CD4-positive, alpha-beta memory T cell (primary cell): Measurements from ENCODE around the gene AFAP1. TPM values are rescaled to one million over a fixed set of nuclear protein-coding genes. Genes with fewer than 3 reads are reported as not detected.

Experiments
- CTCF ChIA-PET: fragments of 350-600 bp; sonication (Branson Sonifier 250); formaldehyde crosslinking; loops from one replicate; lab custom pipeline; 2021; ENCODE audit warnings: inconsistent platforms; ENCODE audit not compliant: partially characterized antibody; lab: Charles Lee
- POLR2A ChIA-PET: fragments of 350-600 bp; sonication (Branson Sonifier 250); formaldehyde crosslinking; loops from one replicate; lab custom pipeline; 2021; ENCODE audit not compliant: partially characterized antibody; lab: Charles Lee
- DNase-seq, 5 donors: peaks; one replicate each; pipeline versions ENCODE4 v3.0.0 to v3.0.0-alpha.2; 2020 to 2022; ENCODE audit warnings: mixed read lengths in 1 of 5
- H3K27ac ChIP-seq: one replicate; pipeline ENCODE4 v1.7.0; 2013; ENCODE audit warnings: low read depth, low read length
- H3K27me3 ChIP-seq: 2 replicates; pipeline ENCODE4 v1.7.0; 2013; ENCODE audit warnings: mild to moderate bottlenecking, low read length, moderate library complexity; ENCODE audit not compliant: insufficient read depth
- H3K36me3 ChIP-seq: 2 replicates; pipeline ENCODE4 v1.7.0; 2013; ENCODE audit warnings: mild to moderate bottlenecking, low read length, moderate library complexity; ENCODE audit not compliant: insufficient read depth
- H3K4me1 ChIP-seq: 2 replicates; pipeline ENCODE4 v1.7.0; 2013; ENCODE audit warnings: mild to moderate bottlenecking, low read length, moderate library complexity; ENCODE audit not compliant: insufficient read depth
- H3K4me3 ChIP-seq, 2 donors: one replicate each; pipeline ENCODE4 v1.7.0; 2013; ENCODE audit warnings: low read length in 2 of 2, mild to moderate bottlenecking in 1 of 2
- H3K9me3 ChIP-seq, 2 donors: one replicate each; pipeline ENCODE4 v1.7.0; 2013; ENCODE audit warnings: low read length in 2 of 2, control low read depth in 1 of 2; ENCODE audit not compliant: control insufficient read depth in 1 of 2
- H3K27ac Mint-ChIP-seq, 7 donors: one replicate each; pipeline ENCODE4 v1.8.0; 2020 to 2021; ENCODE audit warnings: mixed read lengths in 7 of 7, mild to moderate bottlenecking in 6 of 7, inconsistent platforms in 3 of 7, moderate library complexity in 3 of 7
- H3K27me3 Mint-ChIP-seq, 2 donors: one replicate each; pipeline ENCODE4 v1.8.0; 2020 to 2021; ENCODE audit warnings: mixed read lengths in 2 of 2
- H3K36me3 Mint-ChIP-seq, 2 donors: one replicate each; pipeline ENCODE4 v1.8.0; 2020 to 2021; ENCODE audit warnings: mixed read lengths in 2 of 2, inconsistent platforms in 1 of 2, mild to moderate bottlenecking in 1 of 2
- H3K4me1 Mint-ChIP-seq, 4 donors: one replicate each; pipeline ENCODE4 v1.8.0; 2020 to 2021; ENCODE audit warnings: mixed read lengths in 4 of 4, mild to moderate bottlenecking in 1 of 4
- H3K4me3 Mint-ChIP-seq, 8 donors: one replicate each; pipeline ENCODE4 v1.8.0; 2020 to 2021; ENCODE audit warnings: mixed read lengths in 8 of 8, mild to moderate bottlenecking in 7 of 8, moderate library complexity in 6 of 8, inconsistent platforms in 3 of 8
- H3K9me3 Mint-ChIP-seq, 8 donors: one replicate each; pipeline ENCODE4 v1.8.0; 2020 to 2021; ENCODE audit warnings: mixed read lengths in 8 of 8, mild to moderate bottlenecking in 5 of 8, inconsistent platforms in 3 of 8, moderate library complexity in 1 of 8
- intact Hi-C: fragments of 100-400 bp; cut with micrococcal nuclease; formaldehyde crosslinking; loops from one replicate; pipeline ENCODE4 v1.15.1; 2023
- polyA plus RNA-seq, 2 donors: library from polyadenylated mRNA; unstranded; fragments of 300-500 nt; fragmentation: Illumina TruSeq; gene quantifications; one replicate each; pipeline ENCODE4 v1.2.3, GENCODE V29; 2021
- total RNA-seq, 2 experiments: library from RNA; stranded (reverse); gene quantifications; one replicate each; pipeline ENCODE4 v1.2.3, GENCODE V29; 2021

AFAP1 gene
- total and polyA plus RNA-seq, 4 experiments from 2014 or later, result 0.95 to 21.8 (median 12.6) TPM

DNA sequence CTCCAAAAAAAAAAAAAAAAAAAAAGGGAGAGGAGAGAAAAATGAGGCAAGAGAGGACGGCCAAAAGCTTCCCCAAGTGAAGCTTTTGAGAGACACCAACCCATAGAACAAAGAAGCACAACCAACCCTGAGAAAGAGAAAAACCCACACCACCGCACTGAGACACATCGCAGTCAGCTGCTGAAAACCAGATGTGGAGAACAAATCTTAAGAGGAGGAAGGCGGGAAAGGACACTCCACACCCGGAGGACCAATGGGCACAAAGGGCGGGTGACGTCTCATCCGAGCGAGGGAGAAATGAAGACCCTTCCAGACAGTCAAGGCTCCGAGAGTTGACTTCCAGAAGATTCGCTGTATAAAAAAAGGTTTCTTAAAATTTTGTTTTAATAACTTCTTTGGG lies 112.1 kb downstream of the AFAP1 start:
- Mint-ChIP-seq H3K36me3 (peaks cover 14 to 19% of the 10 kb centered on the region in 2 donors), H3K27ac (peak overlapping the region; percentile 88 to 97 (median 89)), H3K9me3 (peaks cover 0 to 2% (median 0%) of the 10 kb centered on the region in 8 donors), H3K4me1 (peaks cover 48 to 65% (median 55%) of the 10 kb centered on the region in 4 donors), H3K27me3 (no peaks in the 10 kb centered on the region), H3K4me3 (peak overlapping the region in 7 of 8 donors; percentile 70 to 86 (median 78))
- Histone ChIP-seq H3K9me3 (no peaks in the 10 kb centered on the region), H3K27ac (peak overlapping the region; percentile 55), H3K27me3 (no peaks in the 10 kb centered on the region), H3K4me3 (no peak overlapping the region), H3K36me3 (no peaks in the 10 kb centered on the region), H3K4me1 (peaks cover 53% of the 10 kb centered on the region)
- ChIA-PET CTCF (interaction anchor here (1.3 to 7.5 kb wide), 4 partner anchors 16 to 160 kb away, joined by 6 to 66 read pairs (median 9); no protein-coding TSS in a partner anchor), POLR2A (interaction anchor here (1.2 to 2.2 kb wide), 4 partner anchors 17 to 37 kb away, joined by 4 to 23 read pairs (median 8); no protein-coding TSS in a partner anchor)
- intact Hi-C loops, result no loop called here
- no peak for DNase-seq

DNA sequence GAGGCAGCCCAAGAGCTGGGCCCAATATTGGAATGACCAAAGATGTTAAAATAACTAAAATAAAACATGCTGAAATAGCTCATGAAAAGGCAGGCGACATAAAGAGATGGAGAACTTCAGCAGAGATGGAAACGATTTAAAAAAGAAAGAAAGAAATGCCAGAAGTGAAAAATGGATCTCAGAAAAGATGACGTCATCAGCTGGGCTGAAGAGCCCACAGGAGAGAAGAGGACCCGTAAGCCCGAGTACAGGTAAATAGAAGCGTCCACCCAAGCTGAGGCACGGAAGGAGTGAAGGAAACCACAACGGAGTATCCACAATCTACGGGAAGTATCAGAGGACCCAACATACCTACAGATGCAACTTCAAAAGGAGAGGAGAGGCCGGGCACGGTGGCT lies 112.8 kb downstream of the AFAP1 start:
- Histone ChIP-seq H3K27me3 (no peaks in the 10 kb centered on the region), H3K4me3 (no peak overlapping the region), H3K9me3 (no peaks in the 10 kb centered on the region), H3K27ac (no peak overlapping the region), H3K36me3 (no peaks in the 10 kb centered on the region), H3K4me1 (peaks cover 49% of the 10 kb centered on the region)
- Mint-ChIP-seq H3K36me3 (peaks cover 11 to 14% of the 10 kb centered on the region in 2 donors), H3K4me3 (peak overlapping the region in 6 of 8 donors; percentile 6 to 80 (median 62)), H3K9me3 (peaks cover 0 to 2% (median 0%) of the 10 kb centered on the region in 8 donors), H3K27me3 (no peaks in the 10 kb centered on the region), H3K27ac (peak overlapping the region; percentile 58 to 97 (median 87)), H3K4me1 (peaks cover 45 to 60% (median 50%) of the 10 kb centered on the region in 4 donors)
- ChIA-PET CTCF (interaction anchor here (0.7 to 7.5 kb wide), 4 partner anchors 9 to 24 kb away, joined by 3 to 66 read pairs (median 7); no protein-coding TSS in a partner anchor), POLR2A (interaction anchor here (2.2 kb wide), 1 partner anchor 28 kb away, joined by 23 read pairs; no protein-coding TSS in a partner anchor)
- DNase-seq, result no peak
- intact Hi-C loops, result no loop called here

DNA sequence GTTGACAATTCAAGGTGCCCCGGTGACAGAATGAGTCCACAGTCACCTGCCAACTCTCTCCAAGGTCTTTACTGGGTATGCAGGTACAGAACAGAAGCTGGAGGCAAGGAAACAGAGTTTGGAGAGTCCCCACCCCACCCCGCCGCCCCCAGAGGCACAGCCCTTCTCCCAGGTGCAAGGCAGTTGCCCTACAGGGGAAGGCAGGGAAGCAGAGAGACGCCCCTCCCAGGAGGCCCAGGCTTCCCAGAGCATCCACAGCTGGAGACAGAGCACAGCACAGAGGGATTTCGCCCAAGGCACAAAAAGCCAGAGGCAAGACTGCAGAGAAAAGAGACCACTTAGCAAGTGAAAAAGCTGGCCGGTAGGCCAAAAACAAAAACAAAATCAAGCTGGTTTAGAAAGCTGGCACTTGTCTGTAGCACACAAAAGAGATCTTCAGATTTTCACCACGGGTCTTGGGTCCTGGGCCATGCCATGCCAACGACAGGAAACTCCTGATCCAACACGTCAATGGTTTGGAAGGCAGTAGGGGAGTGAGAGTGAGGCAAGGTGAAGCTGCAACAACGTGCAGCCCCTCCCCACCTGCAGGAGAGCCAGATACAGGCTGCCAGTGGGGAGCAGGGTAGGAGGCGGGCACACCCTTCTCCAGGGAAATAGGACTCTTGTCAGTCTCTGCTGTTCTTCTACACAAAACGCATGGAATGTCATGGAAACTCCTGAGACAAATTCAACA lies 113.3 kb downstream of the AFAP1 start:
- intact Hi-C loops, result no loop called here
- H3K9me3 ChIP-seq, result no peaks in the 10 kb centered on the region
- no peak for DNase-seq
- no peaks in the 10 kb centered on the region for H3K36me3 ChIP-seq
- H3K27ac Mint-ChIP-seq, result peak overlapping the region; percentile 48 to 89 (median 76)
- peak overlapping the region in 4 of 8 donors; percentile 11 to 63 (median 42) for H3K4me3 Mint-ChIP-seq
- H3K36me3 Mint-ChIP-seq, result peaks cover 7 to 12% of the 10 kb centered on the region in 2 donors
- peaks cover 0 to 2% (median 0%) of the 10 kb centered on the region in 8 donors for H3K9me3 Mint-ChIP-seq
- POLR2A ChIA-PET, result no interaction called here
- peaks cover 39 to 57% (median 46%) of the 10 kb centered on the region in 4 donors for H3K4me1 Mint-ChIP-seq
- peaks cover 43% of the 10 kb centered on the region for H3K4me1 ChIP-seq
- CTCF ChIA-PET, result interaction anchor here (0.7 to 7.5 kb wide), 4 partner anchors 9 to 23 kb away, joined by 3 to 66 read pairs (median 7); no protein-coding TSS in a partner anchor
- no peak overlapping the region for H3K4me3 ChIP-seq
- H3K27ac ChIP-seq, result no peak overlapping the region
- H3K27me3 Mint-ChIP-seq, result no peaks in the 10 kb centered on the region
- H3K27me3 ChIP-seq, result no peaks in the 10 kb centered on the region

DNA sequence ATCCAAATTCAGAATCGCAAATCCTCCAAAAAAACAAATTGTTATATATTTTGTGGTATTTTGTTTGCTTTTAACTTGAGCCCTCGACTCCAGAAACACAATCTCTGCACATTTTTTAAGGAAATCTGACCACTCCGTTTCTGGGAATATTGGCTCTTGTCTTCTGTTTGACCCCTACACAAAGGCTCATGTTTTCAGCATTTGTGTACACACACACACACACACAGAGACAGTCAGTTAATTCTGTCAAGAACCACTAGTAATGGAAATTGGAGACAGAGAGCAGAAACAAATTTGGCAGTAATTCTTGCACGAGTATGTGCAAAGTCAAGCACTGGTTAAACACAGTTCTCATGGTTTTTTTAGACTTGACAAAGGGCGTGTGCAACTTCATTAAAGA lies 115.4 kb downstream of the AFAP1 start:
- ChIA-PET CTCF (interaction anchor here (1.5 to 2.6 kb wide), 2 partner anchors 20 to 22 kb away, joined by 5 to 10 read pairs; no protein-coding TSS in a partner anchor), POLR2A (interaction anchor here (1.2 kb wide), 1 partner anchor 30 kb away, joined by 3 read pairs; no protein-coding TSS in a partner anchor)
- Mint-ChIP-seq H3K9me3 (peaks cover 0 to 2% (median 0%) of the 10 kb centered on the region in 8 donors), H3K36me3 (peaks cover 18% of the 10 kb centered on the region in 2 donors), H3K27ac (no peak overlapping the region), H3K27me3 (no peaks in the 10 kb centered on the region), H3K4me1 (peaks cover 23 to 43% (median 26%) of the 10 kb centered on the region in 4 donors), H3K4me3 (no peak overlapping the region)
- no peaks in the 10 kb centered on the region for H3K36me3 ChIP-seq
- DNase-seq, result no peak
- no peaks in the 10 kb centered on the region for H3K27me3 ChIP-seq
- no peaks in the 10 kb centered on the region for H3K9me3 ChIP-seq
- peaks cover 23% of the 10 kb centered on the region for H3K4me1 ChIP-seq
- no peak overlapping the region for H3K4me3 ChIP-seq
- intact Hi-C loops, result no loop called here
- no peak overlapping the region for H3K27ac ChIP-seq

DNA sequence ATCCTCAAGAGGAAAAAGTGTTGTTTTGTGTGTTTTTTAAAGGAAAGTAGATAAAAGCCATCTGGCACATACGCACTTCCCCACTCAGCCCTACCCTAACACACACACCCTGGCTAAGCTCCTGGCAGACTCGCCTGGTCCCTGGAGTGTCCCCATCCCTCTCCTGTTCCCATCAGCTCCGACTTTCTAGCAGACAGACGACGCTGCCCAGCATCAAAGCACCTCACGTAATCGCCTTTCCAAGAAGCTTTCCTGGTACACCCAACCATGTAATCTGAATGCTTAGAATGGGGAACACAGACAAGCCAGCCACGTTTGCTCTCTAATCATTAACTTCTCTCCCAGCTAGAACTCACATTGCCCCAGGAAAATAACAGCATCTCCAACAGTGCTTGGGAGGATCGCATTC lies 116.2 kb downstream of the AFAP1 start:
- CTCF ChIA-PET, result no interaction called here
- no peaks in the 10 kb centered on the region for H3K27me3 ChIP-seq

DNA sequence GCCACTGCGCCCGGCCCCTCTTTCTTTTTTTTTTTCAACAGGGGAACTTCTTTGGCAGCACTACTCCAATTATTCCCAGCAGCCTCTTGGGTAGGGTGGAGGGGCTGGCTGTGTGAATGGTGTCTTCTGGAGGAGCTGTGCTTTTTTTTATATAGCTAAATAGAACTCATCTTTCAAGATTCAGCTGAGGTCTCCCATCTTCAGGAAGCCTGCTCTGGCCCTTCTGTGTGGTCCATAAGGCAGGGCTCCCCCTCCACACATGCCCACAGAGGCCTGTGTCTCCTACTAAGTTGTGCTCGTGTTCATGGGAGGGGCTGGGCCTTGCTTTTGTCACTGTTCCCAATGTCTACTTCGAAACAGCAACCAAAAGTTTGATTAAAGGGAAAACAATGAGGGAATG lies 116.8 kb downstream of the AFAP1 start:
- ChIA-PET CTCF (interaction anchor here (1.3 kb wide), 1 partner anchor 13 kb away, joined by 8 read pairs; no protein-coding TSS in a partner anchor), POLR2A (interaction anchor here (1.2 kb wide), 1 partner anchor 32 kb away, joined by 3 read pairs; no protein-coding TSS in a partner anchor)
- H3K4me1 ChIP-seq, result peaks cover 9% of the 10 kb centered on the region
- no peak overlapping the region for H3K27ac Mint-ChIP-seq
- H3K36me3 ChIP-seq, result no peaks in the 10 kb centered on the region
- H3K9me3 Mint-ChIP-seq, result peaks cover 0 to 2% (median 0%) of the 10 kb centered on the region in 8 donors
- no peak overlapping the region for H3K4me3 Mint-ChIP-seq
- H3K4me3 ChIP-seq, result no peak overlapping the region
- intact Hi-C loops, result no loop called here
- no peak overlapping the region for H3K27ac ChIP-seq
- no peaks in the 10 kb centered on the region for H3K27me3 Mint-ChIP-seq
- no peaks in the 10 kb centered on the region for H3K9me3 ChIP-seq
- H3K4me1 Mint-ChIP-seq, result peaks cover 10 to 30% (median 13%) of the 10 kb centered on the region in 4 donors
- no peak for DNase-seq
- no peaks in the 10 kb centered on the region for H3K27me3 ChIP-seq
- H3K36me3 Mint-ChIP-seq, result peaks cover 23 to 24% of the 10 kb centered on the region in 2 donors

More for the DNA sequence above, 116.2 kb downstream of the AFAP1 start:
- peaks cover 15 to 35% (median 18%) of the 10 kb centered on the region in 4 donors for H3K4me1 Mint-ChIP-seq
- H3K4me3 Mint-ChIP-seq, result no peak overlapping the region
- POLR2A ChIA-PET, result interaction anchor here (1.2 kb wide), 1 partner anchor 31 kb away, joined by 3 read pairs; no protein-coding TSS in a partner anchor
- H3K9me3 ChIP-seq, result no peaks in the 10 kb centered on the region
- no peak for DNase-seq
- H3K4me1 ChIP-seq, result peaks cover 15% of the 10 kb centered on the region
- H3K9me3 Mint-ChIP-seq, result peaks cover 0 to 2% (median 0%) of the 10 kb centered on the region in 8 donors
- H3K4me3 ChIP-seq, result no peak overlapping the region
- H3K27me3 Mint-ChIP-seq, result no peaks in the 10 kb centered on the region
- H3K27ac ChIP-seq, result no peak overlapping the region
- H3K36me3 Mint-ChIP-seq, result peaks cover 18 to 23% of the 10 kb centered on the region in 2 donors
- no peaks in the 10 kb centered on the region for H3K36me3 ChIP-seq
- H3K27ac Mint-ChIP-seq, result peak overlapping the region in 1 of 7 donors; percentile 22
- intact Hi-C loops, result no loop called here
